Measurements from ENCODE around the gene FLT3.
A peak's percentile ranks its signal among the peaks of the same experiment; 100 is the strongest.

FLT3 gene

DNA sequence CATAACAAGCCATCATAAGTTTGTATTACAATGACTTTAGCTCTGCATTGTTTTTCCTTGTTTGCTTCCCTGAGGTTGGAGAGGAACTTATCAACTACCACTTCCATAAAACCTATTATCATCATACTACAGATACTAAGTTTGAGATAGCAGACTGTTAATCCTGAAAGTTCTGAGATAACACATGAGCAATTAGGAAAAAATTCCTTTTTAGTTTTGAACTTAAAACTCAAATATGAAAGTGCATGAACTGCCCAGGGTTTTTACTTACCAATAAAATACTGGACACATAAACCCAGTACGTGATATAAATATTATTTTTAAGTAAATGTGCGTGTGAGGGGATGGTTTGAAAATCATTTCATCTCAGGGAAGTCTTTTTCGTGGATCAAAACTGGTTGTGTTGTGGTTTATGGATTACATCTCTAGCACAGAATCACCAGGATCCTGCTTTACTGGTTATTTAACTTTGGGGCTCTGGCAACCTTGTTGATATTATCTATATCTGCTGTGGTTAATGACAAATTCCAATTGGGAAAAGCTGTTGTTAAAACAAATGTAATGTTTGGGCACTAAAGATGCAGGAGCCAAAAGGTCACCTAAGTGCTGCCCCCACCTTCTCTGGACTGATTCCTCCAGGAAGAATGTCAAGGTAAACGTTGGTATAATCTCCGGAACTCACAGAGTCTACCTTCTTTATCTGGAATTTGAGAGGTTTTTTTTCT is 143.6 kb downstream of the FLT3 start:
- no peaks in the 10 kb centered on the region for H3K9me3 ChIP-seq (ENCODE audit: control insufficient read depth, low read length)
- peaks cover 26% of the 10 kb centered on the region for H3K27me3 ChIP-seq (ENCODE audit: control insufficient read depth, insufficient read depth, low read length)
- H2AFZ ChIP-seq = no peak overlapping the region
- H3K27ac ChIP-seq = no peak overlapping the region
- TF ChIP-seq, protein P1, sequence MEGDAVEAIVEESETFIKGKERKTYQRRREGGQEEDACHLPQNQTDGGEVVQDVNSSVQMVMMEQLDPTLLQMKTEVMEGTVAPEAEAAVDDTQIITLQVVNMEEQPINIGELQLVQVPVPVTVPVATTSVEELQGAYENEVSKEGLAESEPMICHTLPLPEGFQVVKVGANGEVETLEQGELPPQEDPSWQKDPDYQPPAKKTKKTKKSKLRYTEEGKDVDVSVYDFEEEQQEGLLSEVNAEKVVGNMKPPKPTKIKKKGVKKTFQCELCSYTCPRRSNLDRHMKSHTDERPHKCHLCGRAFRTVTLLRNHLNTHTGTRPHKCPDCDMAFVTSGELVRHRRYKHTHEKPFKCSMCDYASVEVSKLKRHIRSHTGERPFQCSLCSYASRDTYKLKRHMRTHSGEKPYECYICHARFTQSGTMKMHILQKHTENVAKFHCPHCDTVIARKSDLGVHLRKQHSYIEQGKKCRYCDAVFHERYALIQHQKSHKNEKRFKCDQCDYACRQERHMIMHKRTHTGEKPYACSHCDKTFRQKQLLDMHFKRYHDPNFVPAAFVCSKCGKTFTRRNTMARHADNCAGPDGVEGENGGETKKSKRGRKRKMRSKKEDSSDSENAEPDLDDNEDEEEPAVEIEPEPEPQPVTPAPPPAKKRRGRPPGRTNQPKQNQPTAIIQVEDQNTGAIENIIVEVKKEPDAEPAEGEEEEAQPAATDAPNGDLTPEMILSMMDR (IDR thresholded peaks at IDR 0.05) = no peak
- H3K36me3 ChIP-seq (ENCODE audit: control insufficient read depth, insufficient read depth, low read length) = no peaks in the 10 kb centered on the region
- no peak overlapping the region for H3K4me2 ChIP-seq (ENCODE audit: low read length)
- no peaks in the 10 kb centered on the region for H3K79me2 ChIP-seq
- no peak overlapping the region for H3K4me3 ChIP-seq (ENCODE audit: low read depth, low read length)
- no peak overlapping the region for H3K9ac ChIP-seq
- no peaks in the 10 kb centered on the region for H3K4me1 ChIP-seq

DNA sequence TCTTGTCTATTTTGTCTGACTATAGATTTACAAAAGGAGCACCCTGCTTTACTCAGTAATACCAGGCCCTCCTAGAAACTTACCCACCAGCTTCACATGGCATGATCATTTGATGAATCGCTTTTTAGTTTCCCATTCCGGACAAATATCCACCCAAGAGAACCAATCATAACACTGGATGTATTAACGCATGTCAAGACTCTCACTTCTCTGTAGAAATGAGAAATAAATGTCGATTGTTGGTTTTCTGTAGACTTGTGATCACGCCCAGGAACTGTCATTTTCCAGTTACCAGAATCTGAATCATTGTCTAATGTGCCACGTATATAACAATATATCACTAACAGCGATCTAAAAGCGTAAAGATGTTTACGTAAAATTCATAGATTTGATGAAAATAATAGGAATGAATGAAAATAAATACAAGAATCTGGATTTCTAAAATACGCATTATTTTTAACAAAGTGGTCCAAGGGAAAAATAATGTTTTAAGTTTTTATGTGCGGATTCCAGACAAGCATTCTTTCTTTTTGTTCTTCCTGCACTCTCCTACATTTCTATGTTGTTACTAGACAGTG is 145.3 kb downstream of the FLT3 start:
- no peak overlapping the region for H3K9ac ChIP-seq
- peaks cover 15% of the 10 kb centered on the region for H3K27me3 ChIP-seq (ENCODE audit: control insufficient read depth, insufficient read depth, low read length)
- no peak overlapping the region for H3K4me3 ChIP-seq (ENCODE audit: low read depth, low read length)
- no peaks in the 10 kb centered on the region for H3K36me3 ChIP-seq (ENCODE audit: control insufficient read depth, insufficient read depth, low read length)
- H3K9me3 ChIP-seq (ENCODE audit: control insufficient read depth, low read length) = no peaks in the 10 kb centered on the region
- H3K79me2 ChIP-seq = no peaks in the 10 kb centered on the region
- no peaks in the 10 kb centered on the region for H3K4me1 ChIP-seq
- H3K4me2 ChIP-seq (ENCODE audit: low read length) = no peak overlapping the region
- H2AFZ ChIP-seq = no peak overlapping the region
- TF ChIP-seq, protein P1 (IDR thresholded peaks at IDR 0.05) = no peak
- H3K27ac ChIP-seq = no peak overlapping the region

DNA sequence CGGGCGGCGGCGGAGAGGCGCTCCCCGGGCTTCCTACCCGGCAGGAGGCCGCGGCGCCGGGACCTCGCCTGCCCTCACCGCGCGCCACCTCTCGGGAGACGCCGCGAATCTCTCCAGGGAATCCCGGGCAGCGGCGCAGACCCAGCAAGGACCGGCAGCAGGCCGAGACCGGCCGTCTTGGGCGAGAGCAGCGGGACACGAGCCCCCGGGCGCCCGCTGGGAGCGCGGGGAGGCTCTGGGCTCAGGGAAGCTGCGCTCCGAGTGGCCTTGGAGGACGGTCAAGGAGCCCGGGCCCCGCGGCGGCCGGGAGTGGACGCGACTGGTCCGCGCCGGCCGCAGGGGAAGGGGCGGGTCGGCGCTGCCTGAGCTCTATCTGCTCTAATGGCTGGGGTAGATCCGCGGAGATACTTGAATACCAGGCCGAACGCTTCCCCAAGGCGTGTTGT is 145.9 kb downstream of the FLT3 start:
- H3K4me2 ChIP-seq (ENCODE audit: low read length) = peak overlapping the region; percentile 76
- H2AFZ ChIP-seq = no peak overlapping the region
- no peaks in the 10 kb centered on the region for H3K36me3 ChIP-seq (ENCODE audit: control insufficient read depth, insufficient read depth, low read length)
- H3K27me3 ChIP-seq (ENCODE audit: control insufficient read depth, insufficient read depth, low read length) = peaks cover 15% of the 10 kb centered on the region
- H3K27ac ChIP-seq = no peak overlapping the region
- TF ChIP-seq, protein P1 (IDR thresholded peaks at IDR 0.05) = no peak
- peak overlapping the region; percentile 45 for H3K4me3 ChIP-seq (ENCODE audit: low read depth, low read length)
- no peaks in the 10 kb centered on the region for H3K79me2 ChIP-seq
- H3K4me1 ChIP-seq = no peaks in the 10 kb centered on the region
- no peak overlapping the region for H3K9ac ChIP-seq
- H3K9me3 ChIP-seq (ENCODE audit: control insufficient read depth, low read length) = no peaks in the 10 kb centered on the region

DNA sequence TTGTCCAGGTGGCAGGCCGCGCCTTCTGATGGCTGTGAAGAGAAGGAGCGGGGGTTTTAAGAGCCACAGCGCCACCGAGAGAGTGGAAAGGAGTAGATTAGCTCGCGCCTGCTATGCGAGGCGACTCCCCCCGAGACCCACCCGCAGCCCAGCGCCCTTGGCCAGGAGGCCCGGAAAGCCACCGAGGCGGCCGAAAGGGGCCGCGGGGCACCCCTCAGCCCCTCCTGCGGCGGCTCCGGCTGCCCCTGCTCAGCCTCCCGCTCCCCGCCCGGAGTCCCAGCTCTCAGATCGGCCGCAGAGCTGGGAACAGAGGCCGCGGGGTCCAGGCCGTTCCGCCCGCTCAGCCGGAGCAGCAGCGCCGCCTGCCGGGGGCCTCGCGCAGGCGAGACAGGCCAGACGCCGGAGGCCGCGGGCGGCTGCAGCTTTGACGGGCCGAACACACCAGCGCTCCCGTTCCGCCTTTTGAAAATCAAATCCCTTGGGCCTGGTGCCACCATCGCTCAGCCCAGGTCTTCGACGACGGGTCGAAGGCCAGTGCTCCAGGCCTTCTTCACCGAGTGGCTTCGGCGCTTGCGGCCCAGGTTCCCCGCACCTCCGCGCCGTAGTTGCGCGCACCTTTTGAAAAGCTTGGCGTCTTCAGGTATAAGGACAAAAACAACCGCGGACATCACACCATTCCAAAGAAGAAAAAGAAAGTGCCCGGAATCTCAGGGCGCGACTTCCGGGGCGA is 146.5 kb downstream of the FLT3 start:
- no peaks in the 10 kb centered on the region for H3K79me2 ChIP-seq
- TF ChIP-seq, protein P1 (IDR thresholded peaks at IDR 0.05) = peak; percentile 27
- H2AFZ ChIP-seq = peak overlapping the region; percentile 50
- H3K4me3 ChIP-seq (ENCODE audit: low read depth, low read length) = peak overlapping the region; percentile 45
- H3K4me1 ChIP-seq = no peaks in the 10 kb centered on the region
- peak overlapping the region; percentile 76 for H3K4me2 ChIP-seq (ENCODE audit: low read length)
- H3K9ac ChIP-seq = no peak overlapping the region
- H3K9me3 ChIP-seq (ENCODE audit: control insufficient read depth, low read length) = no peaks in the 10 kb centered on the region
- no peaks in the 10 kb centered on the region for H3K36me3 ChIP-seq (ENCODE audit: control insufficient read depth, insufficient read depth, low read length)
- no peak overlapping the region for H3K27ac ChIP-seq
- H3K27me3 ChIP-seq (ENCODE audit: control insufficient read depth, insufficient read depth, low read length) = peaks cover 13% of the 10 kb centered on the region
